Thoracic aorta (tissue), 2 donors: ENCODE data around the gene JMJD1C. TPM values are rescaled to one million over a fixed set of nuclear protein-coding genes. Genes with fewer than 3 reads are reported as not detected.

Experiments
- ATAC-seq: fragments of 150-250 bp; one replicate; pipeline ENCODE4 v1.8.0; 2017; ENCODE audit warnings: low read depth; ENCODE audit not compliant: insufficient number of reproducible peaks, low FRiP score
- DNase-seq: peaks from one replicate; pipeline ENCODE4 v3.0.0-alpha.2; 2020; ENCODE audit warnings: low spot score
- H3K27ac ChIP-seq, 2 donors: fragments of 200-600 bp; sonication (generic); 1 replicate in 1 of 2; 2 replicates in 1 of 2; pipeline ENCODE4 v1.5.1; 2016; ENCODE audit warnings: mild to moderate bottlenecking in 2 of 2, moderate library complexity in 2 of 2
- H3K27me3 ChIP-seq: fragments of 200-600 bp; sonication (generic); replicated peaks from 2 replicates; pipeline ENCODE4 v1.6.0; 2016; ENCODE audit warnings: mild to moderate bottlenecking; ENCODE audit not compliant: insufficient read depth
- H3K36me3 ChIP-seq: fragments of 200-600 bp; sonication (generic); one replicate; pipeline ENCODE4 v1.5.1; 2016
- H3K4me1 ChIP-seq, 2 donors: fragments of 200-600 bp; sonication (generic); 1 replicate in 1 of 2; 2 replicates in 1 of 2; pipeline versions ENCODE4 v1.5.1 to v1.6.0; 2016; ENCODE audit warnings: low read depth in 2 of 2, mild to moderate bottlenecking in 1 of 2; ENCODE audit not compliant: control insufficient read depth in 1 of 2
- H3K4me3 ChIP-seq: fragments of 200-600 bp; sonication (generic); 2 replicates; pipeline ENCODE4 v1.5.1; 2016; ENCODE audit warnings: mild to moderate bottlenecking
- H3K9me3 ChIP-seq: fragments of 200-600 bp; sonication (generic); 2 replicates; pipeline ENCODE4 v1.5.1; 2016
- CTCF ChIP-seq: fragments of 200-600 bp; sonication (generic); IDR thresholded peaks from one replicate; pipeline ENCODE4 v1.5.1; 2019; ENCODE audit warnings: antibody characterized with exemption
- total RNA-seq, 2 donors: library from RNA; depleted of rRNA; stranded (reverse); fragments of >200 nt; gene quantifications; one replicate each; pipeline versions ENCODE4 v1.1.0 to v1.2.3, GENCODE V29; 2016

The JMJD1C gene
- total RNA-seq, 2 donors from 2014 or later = 95.2 to 215 TPM

- Histone ChIP-seq H3K4me3 (no peak overlapping the region), H3K36me3 (no peaks in the 10 kb centered on the region), H3K4me1 (peaks cover 18 to 32% of the 10 kb centered on the region in 2 donors), H3K27me3 (no peaks in the 10 kb centered on the region), H3K9me3 (no peaks in the 10 kb centered on the region), H3K27ac (no peak overlapping the region)
- no peak for TF ChIP-seq CTCF
- DNase-seq (no peak), ATAC-seq (no peak)
Observed at GRCh38 chr10:63414481-63415260, 51.1 kb downstream of the JMJD1C start.

- DNase-seq (no peak), ATAC-seq (no peak)
- no peak for TF ChIP-seq CTCF
- H3K4me1 ChIP-seq = peaks cover 22 to 35% of the 10 kb centered on the region in 2 donors
- no peaks in the 10 kb centered on the region for H3K36me3 ChIP-seq
- no peaks in the 10 kb centered on the region for H3K9me3 ChIP-seq
- H3K27me3 ChIP-seq = no peaks in the 10 kb centered on the region
- no peak overlapping the region for H3K27ac ChIP-seq
- H3K4me3 ChIP-seq = no peak overlapping the region
Observed at GRCh38 chr10:63413429-63413828, 52.3 kb downstream of the JMJD1C start.

GRCh38 chr10:63412304-63412703 lies 53.5 kb downstream of the JMJD1C start:
- no peaks in the 10 kb centered on the region for H3K36me3 ChIP-seq
- ATAC-seq (no peak), DNase-seq (no peak)
- TF ChIP-seq CTCF = no peak
- H3K4me1 ChIP-seq = peaks cover 22 to 29% of the 10 kb centered on the region in 2 donors
- no peaks in the 10 kb centered on the region for H3K9me3 ChIP-seq
- no peak overlapping the region for H3K27ac ChIP-seq
- H3K4me3 ChIP-seq = no peak overlapping the region
- no peaks in the 10 kb centered on the region for H3K27me3 ChIP-seq

GRCh38 chr10:63410633-63411032 lies 55.1 kb downstream of the JMJD1C start:
- no peak for DNase-seq
- Histone ChIP-seq H3K27ac (no peak overlapping the region), H3K36me3 (no peaks in the 10 kb centered on the region), H3K4me1 (peaks cover 16 to 22% of the 10 kb centered on the region in 2 donors), H3K9me3 (no peaks in the 10 kb centered on the region), H3K27me3 (no peaks in the 10 kb centered on the region), H3K4me3 (no peak overlapping the region)
- no peak for ATAC-seq
- TF ChIP-seq CTCF = no peak

GRCh38 chr10:63409465-63410027 lies 56.2 kb downstream of the JMJD1C start:
- Histone ChIP-seq H3K4me1 (peaks cover 13 to 17% of the 10 kb centered on the region in 2 donors), H3K36me3 (no peaks in the 10 kb centered on the region), H3K27me3 (no peaks in the 10 kb centered on the region), H3K4me3 (no peak overlapping the region), H3K9me3 (no peaks in the 10 kb centered on the region), H3K27ac (no peak overlapping the region)
- DNase-seq = no peak
- no peak for TF ChIP-seq CTCF
- ATAC-seq = no peak
